Stomach (tissue), 4 donors: Measurements from ENCODE around the gene IGSF3.
"Not testable (repeated sequence)": the region's sequence is repeated elsewhere in the genome, so short reads cannot be mapped to it uniquely, and the experiment has no call there.

Experiments used
- CTCF ChIP-seq, 7 experiments: fragments of 450-650 bp in 4 of 7; fragments of 200-600 bp in 3 of 7; sonication (generic) in 3 of 7; IDR thresholded peaks; one replicate each; pipeline ENCODE4 v1.5.1; 2016 to 2019; ENCODE audit warnings: antibody characterized with exemption in 7 of 7, control low read depth in 2 of 7, mild to moderate bottlenecking in 1 of 7
- POLR2AphosphoS5 ChIP-seq, 3 donors: sonication (generic); formaldehyde crosslinking; IDR thresholded peaks; one replicate each; pipeline ENCODE4 v1.6.1; 2016; ENCODE audit warnings: antibody characterized with exemption in 3 of 3

GRCh38 chr1:116597388-116597787 lies 70.1 kb downstream of the IGSF3 start:
- TF ChIP-seq POLR2AphosphoS5, CTCF (IDR thresholded peaks at IDR 0.05): not testable (repeated sequence)
